PC-3 (cell line): ENCODE data around the gene PLA2G2A. TPM values are rescaled to one million over a fixed set of nuclear protein-coding genes. Genes with fewer than 3 reads are reported as not detected.

ENCODE experiments used
- ATAC-seq: fragments of 200-7000 bp; cut with Tn5 transposase; 2 replicates; pipeline ENCODE4 v1.9.1; 2020; ENCODE audit warnings: mild to moderate bottlenecking, moderate library complexity
- BruUV-seq: library from RNA; stranded (reverse); fragments of 400-500 nt; replicated peaks from 2 replicates; lab custom pipeline; 2021; lab: Mats Ljungman, UMichigan
- CTCF ChIA-PET: fragments of 300-600 bp; sonication (Branson Sonifier 250); formaldehyde crosslinking; loops from one replicate; lab custom pipeline; 2022; ENCODE audit warnings: antibody characterized with exemption; lab: Charles Lee
- POLR2A ChIA-PET: fragments of 300-600 bp; sonication (Branson Sonifier 250); formaldehyde crosslinking; loops from one replicate; lab custom pipeline; 2022; ENCODE audit warnings: antibody characterized with exemption; ENCODE audit not compliant: unreplicated experiment; lab: Charles Lee
- DNase-seq: peaks from one replicate; pipeline ENCODE4 v3.0.0-alpha.2; 2015
- H2AFZ ChIP-seq: fragments of 300-600 bp; sonication (generic); 2 replicates; pipeline ENCODE4 v1.6.0; 2016; ENCODE audit warnings: antibody characterized with exemption, low read length
- H3F3A ChIP-seq: fragments of 300-600 bp; sonication (generic); one replicate; pipeline ENCODE4 v1.6.0; 2017; ENCODE audit warnings: antibody characterized with exemption, low read length, control low read depth, mild to moderate bottlenecking; ENCODE audit not compliant: unreplicated experiment
- H3K27ac ChIP-seq: fragments of 300-600 bp; sonication (generic); 2 replicates; pipeline ENCODE4 v1.5.1; 2016; ENCODE audit warnings: mild to moderate bottlenecking, low read length
- H3K27me3 ChIP-seq: fragments of 300-600 bp; sonication (generic); 2 replicates; pipeline ENCODE4 v1.6.1; 2016; ENCODE audit warnings: low read length, mixed read lengths
- H3K36me3 ChIP-seq: fragments of 300-600 bp; sonication (generic); 2 replicates; pipeline ENCODE4 v1.6.1; 2016; ENCODE audit warnings: low read depth, mixed run types, low read length, mixed read lengths
- H3K4me1 ChIP-seq: fragments of 300-600 bp; sonication (generic); 2 replicates; pipeline ENCODE4 v1.5.1; 2016; ENCODE audit warnings: low read length; ENCODE audit not compliant: insufficient read depth
- H3K4me2 ChIP-seq: fragments of 300-600 bp; sonication (generic); 2 replicates; pipeline ENCODE4 v1.6.0; 2016; ENCODE audit warnings: low read length
- H3K4me3 ChIP-seq: fragments of 300-600 bp; sonication (generic); 2 replicates; pipeline ENCODE4 v1.5.1; 2016; ENCODE audit warnings: mild to moderate bottlenecking, low read length, mixed read lengths
- H3K79me2 ChIP-seq: fragments of 300-600 bp; sonication (generic); 2 replicates; pipeline ENCODE4 v1.6.1; 2017; ENCODE audit warnings: low read length, mixed read lengths
- H3K9ac ChIP-seq: fragments of 300-600 bp; sonication (generic); 2 replicates; pipeline ENCODE4 v1.6.0; 2016; ENCODE audit warnings: mild to moderate bottlenecking, low read length
- H3K9me2 ChIP-seq: fragments of 300-600 bp; sonication (generic); replicated peaks from 2 replicates; pipeline ENCODE4 v1.6.1; 2016; ENCODE audit warnings: mixed run types, low read length, mixed read lengths
- H3K9me3 ChIP-seq: fragments of 300-600 bp; sonication (generic); 2 replicates; pipeline ENCODE4 v1.6.1; 2016; ENCODE audit warnings: low read length, mixed read lengths
- H4K20me1 ChIP-seq: fragments of 300-600 bp; sonication (generic); 2 replicates; pipeline ENCODE4 v1.6.1; 2016; ENCODE audit warnings: low read length, mixed read lengths
- EZH2 ChIP-seq: fragments of 300-600 bp; sonication (generic); IDR thresholded peaks from one replicate; pipeline ENCODE4 v1.6.1; 2017; ENCODE audit warnings: antibody characterized with exemption, mild to moderate bottlenecking, low read length; ENCODE audit not compliant: unreplicated experiment
- EZH2phosphoT487 ChIP-seq: fragments of 300-600 bp; sonication (generic); IDR thresholded peaks from 2 replicates; pipeline ENCODE4 v1.6.1; 2018; ENCODE audit warnings: mild to moderate bottlenecking, antibody characterized with exemption, low read length, borderline replicate concordance
- intact Hi-C: fragments of 100-400 bp; cut with micrococcal nuclease; formaldehyde crosslinking; loops from 2 replicates; pipeline ENCODE4 v1.9.0; 2023
- total RNA-seq: library from RNA; depleted of rRNA; stranded (reverse); fragments of >200 nt; gene quantifications from 2 replicates; pipeline ENCODE4 v1.2.3, GENCODE V29; 2014
- TF ChIP-seq, protein P1 (sequence below): fragments of 300-600 bp; sonication (generic); conservative IDR thresholded peaks from 2 replicates; pipeline ENCODE4 v1.5.1; 2017; ENCODE audit warnings: antibody characterized with exemption, low read depth, mild to moderate bottlenecking, low read length

PLA2G2A gene
- total RNA-seq, 1 experiment from 2014 or later, result not detected

DNA sequence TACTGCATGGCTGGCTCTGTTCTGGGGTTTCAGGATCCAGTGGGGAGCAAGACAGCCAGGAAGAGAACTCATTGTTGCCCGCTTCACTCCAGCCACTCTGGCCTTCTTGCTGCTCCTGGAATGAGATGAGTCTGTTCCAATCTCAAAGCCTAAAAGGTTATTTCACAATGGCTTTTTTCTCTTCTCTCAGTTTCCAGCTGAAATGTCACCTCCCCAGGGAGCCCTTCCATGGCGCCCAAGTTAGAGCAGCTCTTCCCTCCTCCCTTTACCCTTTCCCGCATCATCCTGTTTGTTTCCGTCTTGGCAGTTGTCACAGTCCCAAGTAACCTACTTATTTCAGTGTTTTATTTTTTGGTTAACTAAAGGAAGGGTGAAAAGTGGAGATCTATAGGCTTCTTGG, 15.8 kb downstream of the PLA2G2A start:
- Histone ChIP-seq H3K27ac (no peak overlapping the region), H3K9me2 (no peaks in the 10 kb centered on the region), H3K9me3 (no peaks in the 10 kb centered on the region), H3F3A (no peaks in the 10 kb centered on the region), H2AFZ (no peak overlapping the region), H3K79me2 (no peaks in the 10 kb centered on the region), H3K4me3 (no peak overlapping the region), H3K9ac (no peak overlapping the region), H3K36me3 (no peaks in the 10 kb centered on the region), H3K4me2 (no peak overlapping the region), H3K27me3 (peaks cover 18% of the 10 kb centered on the region), H4K20me1 (no peaks in the 10 kb centered on the region), H3K4me1 (no peaks in the 10 kb centered on the region)
- POLR2A ChIA-PET, result no interaction called here
- BruUV-seq, result no TSS peak
- no peak for DNase-seq
- no peak for ATAC-seq
- intact Hi-C loops, result no loop called here
- TF ChIP-seq EZH2 (no peak), EZH2phosphoT487 (no peak)
- TF ChIP-seq, protein P1, sequence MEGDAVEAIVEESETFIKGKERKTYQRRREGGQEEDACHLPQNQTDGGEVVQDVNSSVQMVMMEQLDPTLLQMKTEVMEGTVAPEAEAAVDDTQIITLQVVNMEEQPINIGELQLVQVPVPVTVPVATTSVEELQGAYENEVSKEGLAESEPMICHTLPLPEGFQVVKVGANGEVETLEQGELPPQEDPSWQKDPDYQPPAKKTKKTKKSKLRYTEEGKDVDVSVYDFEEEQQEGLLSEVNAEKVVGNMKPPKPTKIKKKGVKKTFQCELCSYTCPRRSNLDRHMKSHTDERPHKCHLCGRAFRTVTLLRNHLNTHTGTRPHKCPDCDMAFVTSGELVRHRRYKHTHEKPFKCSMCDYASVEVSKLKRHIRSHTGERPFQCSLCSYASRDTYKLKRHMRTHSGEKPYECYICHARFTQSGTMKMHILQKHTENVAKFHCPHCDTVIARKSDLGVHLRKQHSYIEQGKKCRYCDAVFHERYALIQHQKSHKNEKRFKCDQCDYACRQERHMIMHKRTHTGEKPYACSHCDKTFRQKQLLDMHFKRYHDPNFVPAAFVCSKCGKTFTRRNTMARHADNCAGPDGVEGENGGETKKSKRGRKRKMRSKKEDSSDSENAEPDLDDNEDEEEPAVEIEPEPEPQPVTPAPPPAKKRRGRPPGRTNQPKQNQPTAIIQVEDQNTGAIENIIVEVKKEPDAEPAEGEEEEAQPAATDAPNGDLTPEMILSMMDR, result no peak
- CTCF ChIA-PET, result no interaction called here

DNA sequence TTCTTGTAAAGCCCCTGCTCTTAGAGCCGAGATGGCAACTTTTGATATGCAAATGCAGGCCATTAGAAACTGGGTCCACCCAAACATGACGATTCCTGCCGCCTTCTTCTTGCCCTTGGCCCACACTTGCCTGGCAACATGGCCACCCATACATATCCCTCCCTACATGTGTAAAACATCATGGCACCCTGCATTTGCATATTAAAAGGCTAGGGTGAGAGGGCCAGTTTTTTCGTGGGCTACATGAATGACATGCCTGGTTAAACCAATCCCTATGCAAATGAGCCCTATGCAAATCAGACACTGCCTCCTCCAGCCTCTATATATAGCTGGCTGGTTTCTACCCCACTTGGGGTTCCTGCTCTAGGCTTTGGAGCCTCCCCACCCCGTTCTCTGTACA, 18.8 kb downstream of the PLA2G2A start:
- intact Hi-C loops, result no loop called here
- no peak for TF ChIP-seq EZH2phosphoT487
- Histone ChIP-seq H3K27me3 (peaks cover 18% of the 10 kb centered on the region), H4K20me1 (no peaks in the 10 kb centered on the region), H3K36me3 (no peaks in the 10 kb centered on the region), H3K4me1 (no peaks in the 10 kb centered on the region), H3K9ac (no peak overlapping the region), H3K79me2 (no peaks in the 10 kb centered on the region), H2AFZ (no peak overlapping the region), H3K9me3 (no peaks in the 10 kb centered on the region), H3K4me2 (no peak overlapping the region), H3K4me3 (no peak overlapping the region), H3K9me2 (no peaks in the 10 kb centered on the region), H3F3A (no peaks in the 10 kb centered on the region), H3K27ac (no peak overlapping the region)
- ChIA-PET POLR2A (no interaction called here), CTCF (no interaction called here)
- DNase-seq (no peak), ATAC-seq (no peak)
- no TSS peak for BruUV-seq

DNA sequence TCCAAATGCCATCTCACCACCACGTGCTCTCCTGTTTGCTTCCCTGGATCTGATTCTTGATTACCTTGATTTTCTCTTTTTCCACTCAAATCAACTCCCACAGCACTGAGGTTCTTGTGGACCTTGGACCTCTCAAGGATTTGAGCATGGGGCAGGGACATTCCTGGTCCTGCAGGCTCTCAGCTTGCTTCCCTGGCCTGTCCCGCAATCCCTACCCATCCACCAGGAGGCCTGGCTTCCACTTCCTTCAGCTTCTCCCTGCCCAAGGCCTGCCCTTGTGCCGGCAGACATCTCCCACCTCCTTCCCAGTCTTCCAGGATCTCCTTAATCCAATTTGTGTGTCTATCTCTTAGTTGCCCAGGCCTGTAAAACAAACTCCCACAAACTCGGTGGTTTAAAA, 21.6 kb downstream of the PLA2G2A start:
- Histone ChIP-seq H3K9me3 (peaks cover 10% of the 10 kb centered on the region), H3K36me3 (no peaks in the 10 kb centered on the region), H3K4me1 (no peaks in the 10 kb centered on the region), H3K9me2 (no peaks in the 10 kb centered on the region), H3K27ac (no peak overlapping the region), H3K79me2 (no peaks in the 10 kb centered on the region), H3K27me3 (peaks cover 5% of the 10 kb centered on the region; the same call in 1 of the 2 replicates), H3K9ac (no peak overlapping the region), H3K4me3 (no peak overlapping the region), H2AFZ (no peak overlapping the region), H4K20me1 (no peaks in the 10 kb centered on the region), H3K4me2 (no peak overlapping the region), H3F3A (no peaks in the 10 kb centered on the region)
- DNase-seq, result no peak
- ChIA-PET CTCF (no interaction called here), POLR2A (no interaction called here)
- no peak for TF ChIP-seq EZH2
- TF ChIP-seq, protein P1, result peak; percentile 27; the same call in 1 of the 2 replicates
- BruUV-seq, result no TSS peak
- intact Hi-C loops, result no loop called here
- no peak for ATAC-seq
